Cerebellar nuclear complex (tissue), 1 donor: ENCODE data around the gene SDC4.

Experiments
- DNase-seq, 2 experiments: peaks; one replicate each; lab custom pipeline; 2025; lab: John Stamatoyannopoulos, UW

The SDC4 gene

GRCh38 chr20:45343532-45344167 lies 4.6 kb downstream of the SDC4 start:
- DNase-seq = no peak

GRCh38 chr20:45342855-45343531 lies 5.2 kb downstream of the SDC4 start:
- DNase-seq = no peak

- no peak for DNase-seq
Measured at GRCh38 chr20:45341939-45342854, 6.0 kb downstream of the SDC4 start.

GRCh38 chr20:45341579-45341938 lies 6.7 kb downstream of the SDC4 start:
- DNase-seq = no peak

GRCh38 chr20:45340951-45341350 lies 7.3 kb downstream of the SDC4 start:
- DNase-seq = no peak

GRCh38 chr20:45340236-45340847 lies 7.9 kb downstream of the SDC4 start:
- DNase-seq = no peak

- DNase-seq = no peak
Measured at GRCh38 chr20:45339799-45340198, 8.4 kb downstream of the SDC4 start.

GRCh38 chr20:45339084-45339483 lies 9.1 kb downstream of the SDC4 start:
- DNase-seq = no peak

GRCh38 chr20:45338121-45339030 lies 9.8 kb downstream of the SDC4 start:
- DNase-seq = no peak

- no peak for DNase-seq
Measured at GRCh38 chr20:45337367-45338120, 10.7 kb downstream of the SDC4 start.

- DNase-seq = no peak
Measured at GRCh38 chr20:45336530-45337366, 11.5 kb downstream of the SDC4 start.

- peak in 1 of 2 experiments; percentile 71 for DNase-seq
Measured at GRCh38 chr20:45330476-45330875, 17.7 kb downstream of the SDC4 start.

- no peak for DNase-seq
Measured at GRCh38 chr20:45329497-45330319, 18.5 kb downstream of the SDC4 start.

- peak; percentile 39 to 49 for DNase-seq
Measured at GRCh38 chr20:45328451-45328850, 19.8 kb downstream of the SDC4 start.

- no peak for DNase-seq
Measured at GRCh38 chr20:45325371-45325770, 22.9 kb downstream of the SDC4 start.

GRCh38 chr20:45323731-45324130 lies 24.5 kb downstream of the SDC4 start:
- no peak for DNase-seq

- DNase-seq = no peak
Measured at GRCh38 chr20:45322952-45323383, 25.3 kb downstream of the SDC4 start.

- DNase-seq = no peak
Measured at GRCh38 chr20:45320948-45321595, 27.2 kb downstream of the SDC4 start.
